NT2/D1 (cell line): ENCODE results near the gene SPATA12.
A peak's percentile ranks its signal among the peaks of the same experiment; 100 is the strongest.

ENCODE experiments used
- DNase-seq: peaks from one replicate; pipeline ENCODE4 v3.0.0-alpha.2; 2011; ENCODE audit warnings: low read depth, low spot score
- H3K27me3 ChIP-seq: 2 replicates; pipeline ENCODE4 v1.6.0; 2011; ENCODE audit warnings: mild to moderate bottlenecking; ENCODE audit not compliant: insufficient read length, insufficient read depth
- H3K36me3 ChIP-seq: 2 replicates; pipeline ENCODE4 v1.6.1; 2011; ENCODE audit warnings: mild to moderate bottlenecking, low read length, mixed read lengths; ENCODE audit not compliant: insufficient read depth, insufficient read length
- H3K4me1 ChIP-seq: 2 replicates; pipeline ENCODE4 v1.5.1; 2011; ENCODE audit not compliant: insufficient read depth, insufficient read length
- H3K4me3 ChIP-seq: 2 replicates; pipeline ENCODE4 v1.5.1; 2011; ENCODE audit warnings: low read depth; ENCODE audit not compliant: insufficient read length
- H3K9ac ChIP-seq: 2 replicates; pipeline ENCODE4 v1.6.0; 2011; ENCODE audit warnings: low read depth; ENCODE audit not compliant: insufficient read length
- H3K9me3 ChIP-seq: 2 replicates; pipeline ENCODE4 v1.5.1; 2011; ENCODE audit warnings: mild to moderate bottlenecking, low read length; ENCODE audit not compliant: insufficient read depth
- SUZ12 ChIP-seq: IDR thresholded peaks from 2 replicates; pipeline ENCODE4 v1.6.1; 2011; ENCODE audit not compliant: insufficient read length, insufficient read depth; ENCODE audit errors: extremely low read depth
- YY1 ChIP-seq: IDR thresholded peaks from 2 replicates; pipeline ENCODE4 v1.6.1; 2011; ENCODE audit not compliant: insufficient read length, insufficient read depth
- ZNF274 ChIP-seq: IDR thresholded peaks from 2 replicates; pipeline ENCODE4 v1.6.1; 2011; ENCODE audit warnings: mild to moderate bottlenecking, low read depth, low read length

SPATA12 gene

DNA sequence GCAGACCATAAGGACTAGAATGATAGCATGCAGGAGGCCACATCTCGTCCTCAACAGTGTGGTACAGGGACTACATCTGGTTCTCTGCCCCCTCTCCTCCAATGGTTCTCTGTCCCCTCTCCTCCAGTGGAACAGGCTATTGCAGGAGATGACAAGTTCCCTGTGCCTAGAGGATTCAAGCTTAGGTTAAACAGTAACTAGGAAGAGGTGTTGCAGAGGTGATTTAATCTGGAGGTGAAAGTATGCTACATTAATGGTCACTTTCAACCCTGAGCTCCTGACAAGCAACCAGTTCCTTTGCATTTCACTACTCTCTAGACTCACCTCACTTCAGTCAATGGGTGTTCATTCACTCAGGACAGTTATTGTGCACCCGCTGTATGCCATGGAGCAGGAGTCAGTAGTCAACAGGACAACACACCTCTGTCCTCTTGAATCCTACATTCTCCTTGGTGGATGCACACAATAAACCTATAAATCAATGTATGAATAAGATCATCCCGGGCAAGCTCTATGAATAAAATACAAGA is 16.0 kb downstream of the SPATA12 start:
- H3K27me3 ChIP-seq = peaks cover 40% of the 10 kb centered on the region

DNA sequence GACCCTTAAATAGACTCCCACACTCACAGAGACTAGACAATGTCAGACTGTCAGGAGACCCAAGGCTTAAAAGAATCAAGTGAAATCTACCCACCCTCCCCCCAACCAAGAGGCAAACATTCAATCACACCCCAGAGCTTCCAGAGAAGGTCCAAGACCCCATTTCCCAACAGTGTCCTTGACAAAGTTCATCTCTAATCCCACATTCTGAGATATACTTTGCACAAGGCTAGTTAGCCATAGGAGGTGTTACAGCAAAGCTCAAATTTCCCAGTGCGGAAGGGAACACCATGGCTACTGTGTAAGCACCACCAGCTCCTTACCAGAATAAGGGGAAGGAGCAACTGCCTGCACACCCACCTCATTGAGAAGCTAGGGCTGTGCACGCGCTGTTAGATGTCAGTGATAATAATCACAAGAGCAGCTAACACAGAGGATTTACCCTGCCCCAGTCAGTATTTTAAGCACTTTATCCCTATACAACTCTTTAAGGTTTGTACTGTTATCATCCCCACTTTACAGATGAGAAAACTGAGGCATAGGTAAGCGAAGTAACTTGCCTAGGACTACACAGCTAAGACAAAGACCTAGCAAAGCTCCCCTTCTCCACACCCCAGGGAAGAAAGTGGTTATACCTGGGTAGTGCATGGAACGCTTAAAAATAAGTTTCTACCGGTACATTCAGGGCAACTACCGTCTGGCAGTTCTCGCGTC is 17.3 kb downstream of the SPATA12 start:
- DNase-seq = no peak
- H3K4me3 ChIP-seq = peak overlapping the region; percentile 84
- H3K4me1 ChIP-seq = peaks cover 3% of the 10 kb centered on the region
- H3K9ac ChIP-seq = peak overlapping the region; percentile 88
- peaks cover 21% of the 10 kb centered on the region for H3K36me3 ChIP-seq
- peaks cover 40% of the 10 kb centered on the region for H3K27me3 ChIP-seq
- no peaks in the 10 kb centered on the region for H3K9me3 ChIP-seq
- TF ChIP-seq SUZ12 (no peak), YY1 (no peak), ZNF274 (no peak)

More for the DNA sequence above, 16.0 kb downstream of the SPATA12 start:
- peaks cover 3% of the 10 kb centered on the region for H3K4me1 ChIP-seq
- peaks cover 4% of the 10 kb centered on the region; the same call in 1 of the 2 replicates for H3K9me3 ChIP-seq
- peaks cover 21% of the 10 kb centered on the region for H3K36me3 ChIP-seq
- TF ChIP-seq SUZ12 (no peak), YY1 (no peak), ZNF274 (no peak)
- no peak overlapping the region for H3K4me3 ChIP-seq
- no peak overlapping the region for H3K9ac ChIP-seq
- DNase-seq = no peak

DNA sequence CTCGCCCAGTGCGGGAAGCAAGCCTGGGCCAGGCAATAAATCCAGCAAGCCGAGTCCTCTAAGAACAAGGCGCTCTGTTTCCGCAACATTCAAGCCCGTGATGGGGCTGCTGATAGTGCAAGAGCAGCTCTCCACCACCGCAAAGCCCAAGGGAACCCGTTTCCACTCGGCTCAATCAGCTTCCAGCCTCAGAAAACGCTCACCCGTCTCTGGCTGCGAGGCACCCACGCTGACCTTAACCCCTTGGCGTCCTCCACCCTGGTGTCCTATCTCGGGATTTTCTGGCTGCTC is 17.8 kb downstream of the SPATA12 start:
- H3K4me1 ChIP-seq = peaks cover 3% of the 10 kb centered on the region
- H3K4me3 ChIP-seq = peak overlapping the region; percentile 84

DNA sequence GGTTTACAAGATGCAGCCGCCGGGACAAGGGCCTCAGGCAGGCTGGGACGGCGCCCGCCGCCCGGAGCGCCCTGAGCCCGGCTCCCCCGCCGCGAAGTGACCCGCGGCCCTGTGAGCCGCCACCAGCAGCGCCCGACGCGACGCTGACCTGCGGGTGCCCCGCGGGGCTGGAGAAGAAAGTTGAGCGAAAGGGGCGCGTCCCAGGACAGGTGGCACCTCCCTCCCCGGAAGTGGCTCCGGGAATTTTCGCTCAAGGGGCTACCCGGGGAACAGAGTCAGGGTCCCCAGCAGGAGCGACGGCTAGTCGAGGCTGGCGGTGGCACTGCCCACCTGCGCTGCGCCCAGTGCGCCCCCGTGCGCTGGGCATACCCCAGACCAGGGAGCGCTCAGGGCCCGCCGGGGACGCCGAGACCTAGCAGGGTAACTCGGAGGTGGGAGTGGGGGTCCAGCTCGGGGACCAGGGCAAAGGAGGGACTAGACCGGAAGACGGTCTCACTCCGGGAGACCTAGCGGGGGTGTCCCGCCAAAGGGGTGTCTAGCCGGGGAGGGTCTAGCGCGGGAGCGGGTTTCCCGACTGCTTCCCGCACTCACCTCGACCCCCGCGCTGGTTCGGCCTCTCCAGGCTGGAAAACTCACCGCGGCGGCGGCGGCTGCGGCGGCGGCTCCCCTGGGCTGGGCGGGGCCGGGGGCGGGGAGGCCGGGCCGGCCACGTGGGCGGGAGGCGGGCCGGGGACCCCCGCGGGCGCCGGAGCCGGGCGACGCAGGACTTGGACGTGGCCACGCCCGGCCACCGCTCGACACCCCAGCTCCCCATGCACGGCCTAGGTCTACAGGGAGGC is 18.4 kb downstream of the SPATA12 start:
- Histone ChIP-seq H3K4me3 (peak overlapping the region; percentile 84), H3K4me1 (peaks cover 3% of the 10 kb centered on the region), H3K9ac (peak overlapping the region; percentile 88), H3K27me3 (peaks cover 40% of the 10 kb centered on the region), H3K36me3 (peaks cover 19% of the 10 kb centered on the region), H3K9me3 (no peaks in the 10 kb centered on the region)
- TF ChIP-seq ZNF274 = no peak
- TF ChIP-seq YY1 = no peak
- no peak for TF ChIP-seq SUZ12
- peak; percentile 47 for DNase-seq

More for the DNA sequence above, 17.8 kb downstream of the SPATA12 start:
- TF ChIP-seq ZNF274 (no peak), YY1 (no peak), SUZ12 (no peak)
- no peak for DNase-seq
- H3K27me3 ChIP-seq = peaks cover 40% of the 10 kb centered on the region
- peak overlapping the region; percentile 88 for H3K9ac ChIP-seq
- H3K9me3 ChIP-seq = no peaks in the 10 kb centered on the region
- peaks cover 21% of the 10 kb centered on the region for H3K36me3 ChIP-seq

DNA sequence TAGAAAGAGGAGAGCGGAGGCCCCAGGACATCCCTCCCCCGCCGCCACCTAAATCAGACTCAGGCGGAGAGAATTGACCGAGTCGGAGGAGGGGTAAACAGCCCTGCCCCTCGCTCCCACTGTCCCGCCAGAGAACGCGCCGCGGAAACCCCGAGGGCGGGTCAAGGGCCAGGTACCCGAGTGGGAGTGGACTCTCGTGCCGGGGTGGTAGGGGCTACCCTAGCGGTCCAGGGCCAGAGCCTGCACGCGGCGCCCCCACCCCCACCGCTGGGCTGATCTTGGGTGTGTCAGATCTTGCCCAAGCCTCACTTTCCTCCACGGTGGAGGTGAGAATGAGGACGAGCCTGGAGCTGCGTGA is 19.0 kb downstream of the SPATA12 start:
- Histone ChIP-seq H3K27me3 (peaks cover 40% of the 10 kb centered on the region), H3K4me1 (peaks cover 3% of the 10 kb centered on the region), H3K4me3 (peak overlapping the region; percentile 64), H3K9ac (peak overlapping the region; percentile 81), H3K9me3 (no peaks in the 10 kb centered on the region), H3K36me3 (peaks cover 15% of the 10 kb centered on the region)
- DNase-seq = no peak
- TF ChIP-seq YY1 = no peak
- no peak for TF ChIP-seq ZNF274
- no peak for TF ChIP-seq SUZ12

DNA sequence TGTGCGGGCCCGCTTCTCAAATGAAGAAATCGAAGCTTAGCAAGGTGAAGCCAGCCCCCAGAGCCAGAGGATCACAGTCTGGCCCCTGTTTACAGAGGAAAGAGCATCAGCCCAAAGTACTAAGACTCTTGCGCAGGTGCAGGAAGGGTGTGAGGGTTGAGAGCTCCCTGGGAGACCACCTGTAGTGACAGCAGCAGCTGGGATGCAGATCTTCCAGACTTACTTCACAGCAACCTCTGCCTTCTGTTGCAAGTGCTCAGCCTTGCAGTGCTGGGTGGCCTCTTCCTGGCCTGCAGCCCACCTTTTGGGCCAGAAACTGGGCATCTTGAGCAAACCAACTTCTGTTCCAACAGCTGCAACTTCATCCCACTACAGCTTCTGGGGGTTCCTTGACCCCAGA is 19.7 kb downstream of the SPATA12 start:
- DNase-seq = no peak
- peaks cover 40% of the 10 kb centered on the region for H3K27me3 ChIP-seq
- no peak overlapping the region for H3K4me3 ChIP-seq
- peaks cover 10% of the 10 kb centered on the region for H3K36me3 ChIP-seq
- H3K9ac ChIP-seq = no peak overlapping the region
- TF ChIP-seq YY1 (no peak), SUZ12 (no peak), ZNF274 (no peak)
- no peaks in the 10 kb centered on the region for H3K9me3 ChIP-seq
- peaks cover 3% of the 10 kb centered on the region for H3K4me1 ChIP-seq

DNA sequence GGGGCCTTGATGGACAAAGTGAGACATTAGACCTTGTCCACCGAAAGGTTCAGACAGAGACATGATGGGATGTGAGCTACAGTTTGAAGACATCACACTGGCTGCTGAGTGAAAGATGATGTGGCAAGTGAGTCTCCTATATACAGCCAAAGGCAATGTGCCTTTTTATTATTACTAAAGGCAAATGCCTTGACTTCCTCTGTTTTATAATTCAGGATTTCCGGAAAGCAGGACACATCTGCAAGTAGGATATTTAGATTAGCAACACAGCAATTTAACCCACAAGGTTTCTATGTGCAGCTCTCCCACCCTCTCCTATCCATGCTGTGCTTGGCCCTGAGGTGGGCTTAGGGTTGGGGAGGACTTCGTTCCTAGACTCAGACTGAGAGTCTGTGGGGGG is 20.7 kb downstream of the SPATA12 start:
- Histone ChIP-seq H3K4me3 (no peak overlapping the region), H3K36me3 (peaks cover 9% of the 10 kb centered on the region), H3K4me1 (peaks cover 3% of the 10 kb centered on the region), H3K27me3 (peaks cover 40% of the 10 kb centered on the region), H3K9ac (no peak overlapping the region), H3K9me3 (no peaks in the 10 kb centered on the region)
- no peak for DNase-seq
- TF ChIP-seq SUZ12 (no peak), YY1 (no peak), ZNF274 (no peak)
